HCT116 (cell line): ENCODE results near the gene DIPK1A. TPM values are rescaled to one million over a fixed set of nuclear protein-coding genes. Genes with fewer than 3 reads are reported as not detected.

Source experiments
- ATAC-seq: fragments of 200-7000 bp; cut with Tn5 transposase; 2 replicates; pipeline ENCODE4 v1.9.1; 2020; ENCODE audit warnings: mild to moderate bottlenecking, moderate library complexity
- BruUV-seq: library from RNA; stranded (reverse); fragments of 400-500 nt; replicated peaks from 2 replicates; lab custom pipeline; 2021; lab: Mats Ljungman, UMichigan
- CTCF ChIA-PET: fragments of 300-600 bp; sonication (Branson Sonifier 250); formaldehyde crosslinking; loops from one replicate; lab custom pipeline; 2021; ENCODE audit warnings: antibody characterized with exemption; lab: Charles Lee
- POLR2A ChIA-PET: fragments of 300-600, 350-600 bp; sonication (Branson Sonifier 250); formaldehyde crosslinking; loops from one replicate; lab custom pipeline; 2021; ENCODE audit warnings: antibody characterized with exemption; lab: Charles Lee
- RAD21 ChIA-PET, 2 experiments: fragments of 300-600 bp; sonication (Branson Sonifier 250); formaldehyde crosslinking; loops; one replicate each; lab custom pipeline; 2023; ENCODE audit warnings: low total read pairs in 2 of 2; ENCODE audit not compliant: uncharacterized antibody in 2 of 2, unreplicated experiment in 2 of 2, low non-redundant PET in 1 of 2; lab: Charles Lee
- DNase-seq: peaks from one replicate; pipeline ENCODE4 v3.0.0-alpha.2; 2010; ENCODE audit warnings: low read depth, low spot score
- H2AFZ ChIP-seq: fragments of 200-600 bp; shearing (Covaris generic), sonication (generic); 2 replicates; pipeline ENCODE4 v1.6.1; 2017; ENCODE audit warnings: low read depth, mixed run types, mixed read lengths, antibody characterized with exemption, low read length; ENCODE audit not compliant: poor library complexity, severe bottlenecking
- H3K27ac ChIP-seq: 2 replicates; pipeline ENCODE4 v1.5.1; 2012; ENCODE audit warnings: low read depth, low read length
- H3K27me3 ChIP-seq: fragments of 200-600 bp; sonication (generic); 2 replicates; pipeline ENCODE4 v1.6.1; 2016; ENCODE audit warnings: mixed run types, low read length, mixed read lengths; ENCODE audit not compliant: insufficient read depth
- H3K36me3 ChIP-seq, 2 experiments: fragments of 200-500 bp in 1 of 2; fragments of 200-600 bp in 1 of 2; sonication (Bioruptor generic) in 1 of 2; sonication (generic) in 1 of 2; 2 replicates each; pipeline versions ENCODE4 v1.5.1 to v1.6.1; 2014 to 2016; ENCODE audit warnings: low read length in 2 of 2, inconsistent platforms in 1 of 2, mixed read lengths in 1 of 2, mixed run types in 1 of 2; ENCODE audit not compliant: insufficient read depth in 2 of 2, control insufficient read depth in 1 of 2
- H3K4me1 ChIP-seq, 2 experiments: fragments of 200-600 bp in 1 of 2; sonication (generic) in 1 of 2; 2 replicates each; pipeline versions ENCODE4 v1.5.1 to v1.6.1; 2012 to 2017; ENCODE audit warnings: low read length in 2 of 2, inconsistent platforms in 1 of 2, mild to moderate bottlenecking in 1 of 2, mixed read lengths in 1 of 2, mixed run types in 1 of 2, moderate library complexity in 1 of 2; ENCODE audit not compliant: insufficient read depth in 2 of 2, control insufficient read depth in 1 of 2
- H3K4me2 ChIP-seq: fragments of 200-600 bp; sonication (generic); 2 replicates; pipeline ENCODE4 v1.6.1; 2017; ENCODE audit warnings: mixed run types, low read length, mixed read lengths
- H3K4me3 ChIP-seq, 2 experiments: fragments of 200-600 bp in 1 of 2; sonication (generic) in 1 of 2; replicated peaks in 1 of 2; 2 replicates each; pipeline ENCODE4 v1.5.1; 2011 to 2016; ENCODE audit warnings: low read length in 2 of 2, control low read depth in 1 of 2, low read depth in 1 of 2, mild to moderate bottlenecking in 1 of 2, mixed read lengths in 1 of 2, mixed run types in 1 of 2
- H3K79me2 ChIP-seq: fragments of 200-600 bp; sonication (generic); 2 replicates; pipeline ENCODE4 v1.6.1; 2017; ENCODE audit warnings: mild to moderate bottlenecking, mixed run types, low read length, moderate library complexity, mixed read lengths; ENCODE audit not compliant: insufficient read depth
- H3K9ac ChIP-seq: fragments of 200-600 bp; sonication (generic); 2 replicates; pipeline ENCODE4 v1.6.1; 2016; ENCODE audit warnings: low read length, mixed read lengths
- H3K9me2 ChIP-seq: fragments of 200-600 bp; sonication (generic), shearing (Covaris generic); 2 replicates; pipeline ENCODE4 v1.6.1; 2017; ENCODE audit warnings: mixed run types, mild to moderate bottlenecking, moderate library complexity; ENCODE audit not compliant: insufficient read depth
- H3K9me3 ChIP-seq, 2 experiments: fragments of 200-500 bp in 1 of 2; fragments of 200-600 bp in 1 of 2; sonication (Bioruptor generic) in 1 of 2; sonication (generic) in 1 of 2; 2 replicates each; pipeline ENCODE4 v1.6.1; 2014 to 2017; ENCODE audit warnings: low read length in 2 of 2, mixed read lengths in 2 of 2, inconsistent platforms in 1 of 2, low read depth in 1 of 2, mild to moderate bottlenecking in 1 of 2, mixed run types in 1 of 2, moderate library complexity in 1 of 2; ENCODE audit not compliant: control insufficient read depth in 1 of 2, insufficient read depth in 1 of 2
- H4K20me1 ChIP-seq: fragments of 200-600 bp; sonication (generic), shearing (Covaris generic); 2 replicates; pipeline ENCODE4 v1.6.1; 2017; ENCODE audit warnings: mixed run types, mild to moderate bottlenecking, moderate library complexity; ENCODE audit not compliant: insufficient read depth
- CBX3 ChIP-seq: IDR thresholded peaks from 2 replicates; pipeline ENCODE4 v1.6.1; 2012; ENCODE audit warnings: low read depth
- EGR1 ChIP-seq: IDR thresholded peaks from 2 replicates; pipeline ENCODE4 v1.6.1; 2012; ENCODE audit warnings: low read depth
- ELF1 ChIP-seq: IDR thresholded peaks from 2 replicates; pipeline ENCODE4 v1.6.1; 2012; ENCODE audit warnings: low read depth, borderline replicate concordance
- FOSL1 ChIP-seq: IDR thresholded peaks from 2 replicates; pipeline ENCODE4 v1.6.1; 2012; ENCODE audit warnings: low read depth
- SIN3A ChIP-seq: IDR thresholded peaks from 2 replicates; pipeline ENCODE4 v1.6.1; 2012; ENCODE audit warnings: low read depth
- SP1 ChIP-seq: IDR thresholded peaks from 2 replicates; pipeline ENCODE4 v1.6.1; 2012; ENCODE audit warnings: low read depth
- SRF ChIP-seq: IDR thresholded peaks from 2 replicates; pipeline ENCODE4 v1.6.1; 2012; ENCODE audit warnings: low read depth
- ZFX ChIP-seq: fragments of 450-650 bp; IDR thresholded peaks from 2 replicates; pipeline ENCODE4 v1.6.1; 2017
- intact Hi-C: fragments of 100-400 bp; cut with micrococcal nuclease; formaldehyde crosslinking; loops from 2 replicates; pipeline ENCODE4 v1.10.0; 2022
- total RNA-seq: library from RNA; stranded (reverse); gene quantifications from one replicate; pipeline ENCODE4 v1.2.1, GENCODE V29; 2021; ENCODE audit not compliant: unreplicated experiment
- TF ChIP-seq, protein P1 (sequence below): IDR thresholded peaks from 2 replicates; pipeline ENCODE4 v1.6.1; 2011; ENCODE audit warnings: mild to moderate bottlenecking, low read length, moderate library complexity; ENCODE audit not compliant: insufficient replicate concordance; ENCODE audit errors: extremely low read depth

The DIPK1A gene
- total RNA-seq, 1 experiment from 2014 or later = 4.3 TPM

DNA sequence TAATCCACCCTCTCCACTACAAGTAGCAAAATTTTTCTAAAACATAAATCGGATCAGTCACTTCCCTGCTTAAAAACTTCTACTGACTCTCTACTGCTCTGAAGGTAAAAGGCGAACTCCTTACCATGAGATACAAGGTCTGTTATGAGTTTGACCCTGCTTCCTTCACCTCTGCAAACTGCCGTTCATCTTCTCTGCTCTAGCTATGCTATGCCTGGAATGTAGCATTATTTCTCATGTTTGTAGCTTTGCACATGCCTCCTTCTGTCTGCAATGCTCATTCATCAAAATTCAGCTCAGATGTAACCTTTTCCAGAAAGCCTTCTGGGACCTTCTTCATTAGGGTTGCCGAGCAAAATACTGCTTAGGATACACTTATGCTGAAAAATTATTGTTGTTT, 98.7 kb downstream of the DIPK1A start:
- ATAC-seq (no peak), DNase-seq (no peak)
- no TSS peak for BruUV-seq
- Histone ChIP-seq H3K4me1 (no peaks in the 10 kb centered on the region), H3K9me2 (no peaks in the 10 kb centered on the region), H3K4me2 (no peak overlapping the region), H3K4me3 (no peak overlapping the region), H3K36me3 (no peaks in the 10 kb centered on the region), H4K20me1 (no peaks in the 10 kb centered on the region), H3K9me3 (no peaks in the 10 kb centered on the region), H3K27me3 (no peaks in the 10 kb centered on the region), H2AFZ (no peak overlapping the region), H3K27ac (no peak overlapping the region), H3K9ac (no peak overlapping the region), H3K79me2 (no peaks in the 10 kb centered on the region)
- RAD21 ChIA-PET = no interaction called here
- POLR2A ChIA-PET = no interaction called here
- no peak for TF ChIP-seq SRF
- TF ChIP-seq, protein P1, sequence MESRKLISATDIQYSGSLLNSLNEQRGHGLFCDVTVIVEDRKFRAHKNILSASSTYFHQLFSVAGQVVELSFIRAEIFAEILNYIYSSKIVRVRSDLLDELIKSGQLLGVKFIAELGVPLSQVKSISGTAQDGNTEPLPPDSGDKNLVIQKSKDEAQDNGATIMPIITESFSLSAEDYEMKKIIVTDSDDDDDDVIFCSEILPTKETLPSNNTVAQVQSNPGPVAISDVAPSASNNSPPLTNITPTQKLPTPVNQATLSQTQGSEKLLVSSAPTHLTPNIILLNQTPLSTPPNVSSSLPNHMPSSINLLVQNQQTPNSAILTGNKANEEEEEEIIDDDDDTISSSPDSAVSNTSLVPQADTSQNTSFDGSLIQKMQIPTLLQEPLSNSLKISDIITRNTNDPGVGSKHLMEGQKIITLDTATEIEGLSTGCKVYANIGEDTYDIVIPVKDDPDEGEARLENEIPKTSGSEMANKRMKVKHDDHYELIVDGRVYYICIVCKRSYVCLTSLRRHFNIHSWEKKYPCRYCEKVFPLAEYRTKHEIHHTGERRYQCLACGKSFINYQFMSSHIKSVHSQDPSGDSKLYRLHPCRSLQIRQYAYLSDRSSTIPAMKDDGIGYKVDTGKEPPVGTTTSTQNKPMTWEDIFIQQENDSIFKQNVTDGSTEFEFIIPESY = no peak
- TF ChIP-seq CBX3 = no peak
- TF ChIP-seq EGR1 = no peak
- intact Hi-C loops = no loop called here
- CTCF ChIA-PET = interaction anchor here (1.5 to 2.6 kb wide), 2 partner anchors 98 to 131 kb away, joined by 4 to 6 read pairs; partner anchors contain the start of gene DIPK1A

DNA sequence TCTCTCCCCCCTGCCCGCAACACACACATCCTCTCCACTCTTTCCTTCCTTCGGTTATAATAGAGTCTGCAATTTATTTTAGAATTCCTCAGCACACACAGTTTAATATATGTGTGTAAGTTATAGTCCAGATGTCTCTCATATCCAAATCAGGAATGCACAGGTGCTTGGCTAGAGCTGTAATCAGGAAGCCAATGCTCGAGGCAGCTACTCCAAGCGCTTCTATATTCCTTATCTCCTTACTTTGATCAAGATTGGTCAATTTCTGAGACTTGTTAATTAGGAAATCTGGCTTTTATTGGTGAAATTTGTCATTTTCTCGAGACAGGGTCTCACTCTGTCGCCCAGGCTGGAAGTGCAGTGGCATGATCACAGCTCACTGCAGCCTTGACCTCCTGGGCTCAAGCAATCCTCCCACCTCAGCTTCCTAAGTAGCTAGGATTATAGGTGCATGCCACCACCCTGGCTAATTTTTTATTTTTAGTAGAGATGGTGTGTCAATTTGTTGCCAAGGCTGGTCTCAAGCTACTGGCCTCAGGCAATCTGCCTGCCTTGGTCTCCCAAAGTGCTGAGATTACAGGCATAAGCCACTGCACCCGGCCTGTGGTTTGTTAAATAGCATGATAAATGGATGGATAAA, 101.7 kb downstream of the DIPK1A start:
- ChIA-PET CTCF (interaction anchor here (1.3 to 2.6 kb wide), 6 partner anchors 9 to 202 kb away, joined by 4 to 40 read pairs (median 12); partner anchors contain the start of gene DIPK1A), RAD21 (no interaction called here)
- Histone ChIP-seq H3K79me2 (no peaks in the 10 kb centered on the region), H3K4me2 (no peak overlapping the region), H3K27ac (no peak overlapping the region), H3K9me2 (no peaks in the 10 kb centered on the region), H4K20me1 (no peaks in the 10 kb centered on the region), H3K27me3 (no peaks in the 10 kb centered on the region)
- no TSS peak for BruUV-seq
- no peak for TF ChIP-seq SIN3A
- TF ChIP-seq FOSL1 = no peak
- no peak for TF ChIP-seq ELF1
- TF ChIP-seq SP1 = peak; percentile 3; the same call in 1 of the 2 replicates
- TF ChIP-seq ZFX = no peak
- TF ChIP-seq, all 23 proteins: peak for 1
- intact Hi-C loops = loop anchor here (1.0 kb wide), 3 partner anchors 101 to 203 kb away; no protein-coding TSS in a partner anchor
- POLR2A ChIA-PET = no interaction called here
- Histone ChIP-seq H3K9ac (no peak overlapping the region), H3K9me3 (no peaks in the 10 kb centered on the region), H3K36me3 (no peaks in the 10 kb centered on the region), H2AFZ (no peak overlapping the region), H3K4me1 (no peaks in the 10 kb centered on the region), H3K4me3 (no peak overlapping the region)
- no peak for DNase-seq
- peak; percentile 24; the same call in 1 of the 2 replicates for ATAC-seq
